ENCODE data around the gene SEC24D.

The SEC24D gene

GRCh38 chr4:118865091-118865708, 29.3 kb upstream of the SEC24D start:
- Histone ChIP-seq H3K27me3 (replicated peaks; ENCODE audit: control insufficient read depth, insufficient read depth, low read length) (no peaks in the 10 kb centered on the region), H3K4me1 (ENCODE audit: control insufficient read depth, insufficient read depth, low read length) (peaks cover 22% of the 10 kb centered on the region), H3K9ac (ENCODE audit: low read length) (peak overlapping the region; percentile 8), H3K4me3 (ENCODE audit: low read length) (no peak overlapping the region), H3K9me3 (ENCODE audit: control insufficient read depth, low read length) (no peaks in the 10 kb centered on the region), H3K36me3 (ENCODE audit: control insufficient read depth, insufficient read depth, low read length, severe bottlenecking) (no peaks in the 10 kb centered on the region)
- peak; percentile 69 for DNase-seq (ENCODE audit: low read depth)

- Histone ChIP-seq H3K9ac (ENCODE audit: low read length) (no peak overlapping the region), H3K9me3 (ENCODE audit: control insufficient read depth, low read length) (no peaks in the 10 kb centered on the region), H3K4me3 (ENCODE audit: low read length) (no peak overlapping the region), H3K4me1 (ENCODE audit: control insufficient read depth, insufficient read depth, low read length) (peaks cover 3% of the 10 kb centered on the region), H3K36me3 (ENCODE audit: control insufficient read depth, insufficient read depth, low read length, severe bottlenecking) (no peaks in the 10 kb centered on the region), H3K27me3 (replicated peaks; ENCODE audit: control insufficient read depth, insufficient read depth, low read length) (no peaks in the 10 kb centered on the region)
- DNase-seq (ENCODE audit: low read depth) = no peak
These were observed 22.9 kb upstream of the SEC24D start for GRCh38 chr4:118858779-118859178.

GRCh38 chr4:118857760-118858159, 21.8 kb upstream of the SEC24D start:
- Histone ChIP-seq H3K4me1 (ENCODE audit: control insufficient read depth, insufficient read depth, low read length) (peaks cover 3% of the 10 kb centered on the region), H3K4me3 (ENCODE audit: low read length) (no peak overlapping the region), H3K27me3 (replicated peaks; ENCODE audit: control insufficient read depth, insufficient read depth, low read length) (no peaks in the 10 kb centered on the region), H3K9me3 (ENCODE audit: control insufficient read depth, low read length) (no peaks in the 10 kb centered on the region), H3K36me3 (ENCODE audit: control insufficient read depth, insufficient read depth, low read length, severe bottlenecking) (no peaks in the 10 kb centered on the region), H3K9ac (ENCODE audit: low read length) (no peak overlapping the region)
- no peak for DNase-seq (ENCODE audit: low read depth)

GRCh38 chr4:118850488-118851173, 14.7 kb upstream of the SEC24D start:
- Histone ChIP-seq H3K9me3 (ENCODE audit: control insufficient read depth, low read length) (no peaks in the 10 kb centered on the region), H3K27me3 (replicated peaks; ENCODE audit: control insufficient read depth, insufficient read depth, low read length) (no peaks in the 10 kb centered on the region), H3K4me3 (ENCODE audit: low read length) (peak overlapping the region; percentile 71), H3K36me3 (ENCODE audit: control insufficient read depth, insufficient read depth, low read length, severe bottlenecking) (no peaks in the 10 kb centered on the region), H3K9ac (ENCODE audit: low read length) (peak overlapping the region; percentile 13), H3K4me1 (ENCODE audit: control insufficient read depth, insufficient read depth, low read length) (no peaks in the 10 kb centered on the region)
- peak; percentile 55 for DNase-seq (ENCODE audit: low read depth)

- Histone ChIP-seq H3K27me3 (replicated peaks; ENCODE audit: control insufficient read depth, insufficient read depth, low read length) (no peaks in the 10 kb centered on the region), H3K4me1 (ENCODE audit: control insufficient read depth, insufficient read depth, low read length) (no peaks in the 10 kb centered on the region), H3K4me3 (ENCODE audit: low read length) (peak overlapping the region; percentile 71), H3K9ac (ENCODE audit: low read length) (no peak overlapping the region), H3K9me3 (ENCODE audit: control insufficient read depth, low read length) (no peaks in the 10 kb centered on the region), H3K36me3 (ENCODE audit: control insufficient read depth, insufficient read depth, low read length, severe bottlenecking) (no peaks in the 10 kb centered on the region)
- DNase-seq (ENCODE audit: low read depth) = no peak
These were observed 14.1 kb upstream of the SEC24D start for GRCh38 chr4:118849867-118850487.

GRCh38 chr4:118848901-118849300, 13.0 kb upstream of the SEC24D start:
- no peak overlapping the region for H3K4me3 ChIP-seq (ENCODE audit: low read length)
- no peaks in the 10 kb centered on the region for H3K36me3 ChIP-seq (ENCODE audit: control insufficient read depth, insufficient read depth, low read length, severe bottlenecking)
- no peak overlapping the region for H3K9ac ChIP-seq (ENCODE audit: low read length)
- no peaks in the 10 kb centered on the region for H3K9me3 ChIP-seq (ENCODE audit: control insufficient read depth, low read length)
- no peaks in the 10 kb centered on the region for H3K27me3 ChIP-seq (replicated peaks; ENCODE audit: control insufficient read depth, insufficient read depth, low read length)
- DNase-seq (ENCODE audit: low read depth) = no peak
- no peaks in the 10 kb centered on the region for H3K4me1 ChIP-seq (ENCODE audit: control insufficient read depth, insufficient read depth, low read length)

- Histone ChIP-seq H3K9me3 (ENCODE audit: control insufficient read depth, low read length) (no peaks in the 10 kb centered on the region), H3K27me3 (replicated peaks; ENCODE audit: control insufficient read depth, insufficient read depth, low read length) (no peaks in the 10 kb centered on the region), H3K36me3 (ENCODE audit: control insufficient read depth, insufficient read depth, low read length, severe bottlenecking) (no peaks in the 10 kb centered on the region), H3K4me3 (ENCODE audit: low read length) (no peak overlapping the region), H3K4me1 (ENCODE audit: control insufficient read depth, insufficient read depth, low read length) (no peaks in the 10 kb centered on the region), H3K9ac (ENCODE audit: low read length) (no peak overlapping the region)
- no peak for DNase-seq (ENCODE audit: low read depth)
These were observed 12.3 kb upstream of the SEC24D start for GRCh38 chr4:118848242-118848641.

GRCh38 chr4:118846979-118847378, 11.1 kb upstream of the SEC24D start:
- no peaks in the 10 kb centered on the region for H3K27me3 ChIP-seq (replicated peaks; ENCODE audit: control insufficient read depth, insufficient read depth, low read length)
- H3K36me3 ChIP-seq (ENCODE audit: control insufficient read depth, insufficient read depth, low read length, severe bottlenecking) = no peaks in the 10 kb centered on the region
- H3K4me1 ChIP-seq (ENCODE audit: control insufficient read depth, insufficient read depth, low read length) = no peaks in the 10 kb centered on the region
- no peak overlapping the region for H3K9ac ChIP-seq (ENCODE audit: low read length)
- H3K4me3 ChIP-seq (ENCODE audit: low read length) = no peak overlapping the region
- DNase-seq (ENCODE audit: low read depth) = no peak
- H3K9me3 ChIP-seq (ENCODE audit: control insufficient read depth, low read length) = no peaks in the 10 kb centered on the region

- Histone ChIP-seq H3K4me1 (ENCODE audit: control insufficient read depth, insufficient read depth, low read length) (no peaks in the 10 kb centered on the region), H3K9ac (ENCODE audit: low read length) (no peak overlapping the region), H3K4me3 (ENCODE audit: low read length) (no peak overlapping the region), H3K36me3 (ENCODE audit: control insufficient read depth, insufficient read depth, low read length, severe bottlenecking) (no peaks in the 10 kb centered on the region), H3K27me3 (replicated peaks; ENCODE audit: control insufficient read depth, insufficient read depth, low read length) (no peaks in the 10 kb centered on the region), H3K9me3 (ENCODE audit: control insufficient read depth, low read length) (no peaks in the 10 kb centered on the region)
- no peak for DNase-seq (ENCODE audit: low read depth)
These were observed 9.7 kb upstream of the SEC24D start for GRCh38 chr4:118845552-118846050.

- DNase-seq (ENCODE audit: low read depth) = no peak
- no peaks in the 10 kb centered on the region for H3K27me3 ChIP-seq (replicated peaks; ENCODE audit: control insufficient read depth, insufficient read depth, low read length)
- no peaks in the 10 kb centered on the region for H3K36me3 ChIP-seq (ENCODE audit: control insufficient read depth, insufficient read depth, low read length, severe bottlenecking)
- no peaks in the 10 kb centered on the region for H3K9me3 ChIP-seq (ENCODE audit: control insufficient read depth, low read length)
- H3K4me3 ChIP-seq (ENCODE audit: low read length) = no peak overlapping the region
- H3K4me1 ChIP-seq (ENCODE audit: control insufficient read depth, insufficient read depth, low read length) = no peaks in the 10 kb centered on the region
- no peak overlapping the region for H3K9ac ChIP-seq (ENCODE audit: low read length)
These were observed 7.3 kb upstream of the SEC24D start for GRCh38 chr4:118843237-118843636.

GRCh38 chr4:118842055-118842454, 6.1 kb upstream of the SEC24D start:
- peak; percentile 23 for DNase-seq (ENCODE audit: low read depth)
- Histone ChIP-seq H3K36me3 (ENCODE audit: control insufficient read depth, insufficient read depth, low read length, severe bottlenecking) (no peaks in the 10 kb centered on the region), H3K27me3 (replicated peaks; ENCODE audit: control insufficient read depth, insufficient read depth, low read length) (no peaks in the 10 kb centered on the region), H3K9me3 (ENCODE audit: control insufficient read depth, low read length) (no peaks in the 10 kb centered on the region), H3K9ac (ENCODE audit: low read length) (no peak overlapping the region), H3K4me3 (ENCODE audit: low read length) (no peak overlapping the region), H3K4me1 (ENCODE audit: control insufficient read depth, insufficient read depth, low read length) (no peaks in the 10 kb centered on the region)
